Activated CD4-positive, alpha-beta T cell treated with anti-CD3 and anti-CD28 coated beads for 4 hours (primary cell): ENCODE results near the gene COPS2.
"Not testable (repeated sequence)": the region's sequence is repeated elsewhere in the genome, so short reads cannot be mapped to it uniquely, and the experiment has no call there.

ENCODE experiments used
- DNase-seq, 2 donors: peaks; one replicate each; pipeline ENCODE4 v3.0.0-alpha.2; 2020

The COPS2 gene

DNA sequence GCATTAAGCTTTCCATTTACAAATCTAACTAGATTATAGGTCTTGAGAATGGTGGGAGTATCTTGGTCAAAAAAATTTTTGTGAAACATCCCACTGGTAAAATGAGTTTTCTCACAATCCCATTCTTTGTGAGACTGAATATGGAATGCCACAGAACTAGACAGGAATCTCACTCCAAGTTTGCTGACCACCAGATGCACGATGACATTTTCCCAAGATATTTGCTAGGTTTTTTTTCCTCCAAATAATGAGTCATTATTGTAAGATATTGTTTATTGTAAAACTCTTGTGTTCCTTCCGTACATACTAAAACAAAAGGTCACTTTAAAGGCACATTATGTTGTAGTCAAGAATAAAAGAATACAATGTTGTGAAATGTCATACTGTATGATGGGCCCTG is 53.9 kb downstream of the COPS2 start:
- no peak for DNase-seq

- no peak for DNase-seq
These were observed 59.2 kb downstream of the COPS2 start for GRCh38 chr15:49096090-49096750.

DNA sequence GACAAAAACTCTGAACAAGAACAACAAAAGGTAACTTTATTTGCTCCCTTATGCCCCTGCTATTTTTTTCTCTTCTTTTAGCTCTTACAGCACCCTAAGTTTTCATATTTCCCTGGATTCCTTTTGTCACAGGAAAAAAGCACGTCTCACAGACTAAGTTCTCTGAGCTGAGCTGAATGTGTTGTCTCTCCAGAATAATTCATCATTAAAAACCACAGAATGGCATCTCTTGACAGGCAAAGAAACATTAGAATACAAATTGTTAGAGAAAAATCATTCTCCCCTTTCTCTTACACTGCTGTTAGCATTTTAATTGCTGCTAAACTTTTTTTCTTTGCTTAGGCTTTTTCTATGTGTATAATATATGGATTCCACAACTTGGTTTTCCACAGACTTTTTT is 60.5 kb downstream of the COPS2 start:
- DNase-seq: no peak

- no peak for DNase-seq
These were observed 61.9 kb downstream of the COPS2 start for GRCh38 chr15:49093252-49094105.

DNA sequence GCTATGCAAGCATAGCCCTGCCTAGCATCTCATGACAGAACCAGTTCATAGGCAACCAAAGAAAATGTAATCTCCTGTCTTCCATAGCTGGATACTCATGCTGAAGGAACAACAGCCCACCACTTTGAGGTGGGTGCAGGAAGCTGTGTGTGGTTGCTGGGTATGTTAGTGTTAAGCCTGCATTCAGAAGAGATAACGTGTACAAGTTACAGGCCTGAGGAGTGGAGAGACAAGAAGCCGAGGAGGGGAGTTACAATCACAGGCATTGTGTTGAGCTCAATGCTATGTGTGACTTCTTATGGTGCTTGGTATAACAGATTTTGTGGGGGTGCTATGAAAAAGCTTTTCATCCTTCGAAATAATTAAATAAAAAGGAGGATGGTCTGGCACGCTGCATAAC is 66.4 kb downstream of the COPS2 start:
- no peak for DNase-seq

GRCh38 chr15:49085696-49086459 is 69.5 kb downstream of the COPS2 start:
- no peak for DNase-seq

GRCh38 chr15:49084285-49084570 is 71.2 kb downstream of the COPS2 start:
- DNase-seq: no peak

DNA sequence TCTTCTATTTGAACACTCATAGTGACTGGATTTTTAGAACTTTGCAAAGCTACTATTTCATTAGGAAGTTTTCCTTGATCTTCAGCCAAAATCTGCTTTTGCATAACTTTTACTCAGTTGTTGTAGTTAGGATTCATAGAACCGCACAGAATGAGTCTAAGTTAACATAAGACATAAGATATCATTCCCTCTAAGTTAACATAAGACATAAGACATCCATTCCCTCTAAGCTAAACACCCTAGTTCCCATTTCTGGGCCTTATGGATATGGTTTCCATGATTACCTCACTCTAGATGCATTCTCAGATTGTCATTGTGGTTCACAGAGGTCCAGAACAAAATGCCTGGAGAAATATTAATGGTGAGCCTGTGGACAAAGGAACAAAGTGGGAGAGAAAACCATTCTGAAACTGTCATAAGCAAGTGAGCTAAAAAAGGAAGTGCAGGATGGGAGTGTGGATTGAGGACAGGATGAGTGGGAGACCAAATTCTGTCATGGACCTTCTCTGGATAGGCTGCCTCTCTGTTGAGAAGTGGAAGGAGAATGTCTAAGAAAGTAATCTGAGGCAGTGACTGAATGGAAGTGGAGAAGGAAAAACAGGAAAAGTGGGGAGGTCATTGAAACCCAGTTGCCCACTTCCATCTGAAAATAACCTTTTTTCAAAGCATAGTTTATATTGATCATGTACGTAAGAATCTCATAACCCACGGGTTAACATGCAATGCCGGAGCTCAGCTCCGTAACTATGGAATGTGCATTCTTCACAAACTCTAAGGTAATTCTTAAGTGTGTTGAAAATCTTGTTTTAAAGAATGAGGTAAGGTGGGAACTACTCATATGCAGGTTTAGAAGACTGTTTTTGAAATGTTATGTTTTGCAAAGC is 71.8 kb downstream of the COPS2 start:
- no peak for DNase-seq

GRCh38 chr15:49082960-49083359 is 72.4 kb downstream of the COPS2 start:
- DNase-seq: no peak

DNA sequence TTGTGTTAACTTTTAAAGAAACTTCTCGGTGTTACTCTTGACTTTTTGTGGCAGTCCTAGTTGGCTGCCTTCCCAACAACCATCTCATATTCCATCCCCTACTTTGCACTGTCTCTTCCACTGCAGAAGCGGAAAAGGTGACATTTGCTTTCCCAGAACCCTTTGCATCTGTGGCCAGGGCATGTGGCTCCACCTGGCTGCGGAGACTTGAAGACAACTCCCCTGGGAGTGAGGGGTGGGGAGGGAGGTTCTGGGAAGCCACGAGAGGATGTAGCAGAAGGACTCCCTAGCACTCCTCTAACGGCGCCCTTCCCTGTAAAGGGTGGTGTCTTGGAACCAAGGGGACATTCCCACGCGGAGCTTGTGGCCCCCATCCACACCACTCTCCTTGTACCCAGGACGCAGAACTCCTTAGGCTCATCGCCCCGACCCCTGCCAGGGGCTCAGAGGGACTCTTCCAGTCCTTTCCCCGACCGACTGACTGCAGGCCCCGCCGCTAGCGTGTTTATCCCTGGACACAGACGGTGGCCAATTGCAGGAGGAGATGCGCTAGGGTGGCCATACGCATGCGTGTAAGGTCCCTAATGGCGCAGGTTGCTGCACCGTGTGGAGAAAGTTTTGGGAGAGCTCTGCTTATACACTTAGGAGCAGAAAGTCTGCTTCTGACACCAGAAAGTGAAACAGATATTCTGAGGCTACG is 75.9 kb downstream of the COPS2 start:
- no peak for DNase-seq

GRCh38 chr15:49075881-49076280 is 79.5 kb downstream of the COPS2 start:
- DNase-seq: no peak

DNA sequence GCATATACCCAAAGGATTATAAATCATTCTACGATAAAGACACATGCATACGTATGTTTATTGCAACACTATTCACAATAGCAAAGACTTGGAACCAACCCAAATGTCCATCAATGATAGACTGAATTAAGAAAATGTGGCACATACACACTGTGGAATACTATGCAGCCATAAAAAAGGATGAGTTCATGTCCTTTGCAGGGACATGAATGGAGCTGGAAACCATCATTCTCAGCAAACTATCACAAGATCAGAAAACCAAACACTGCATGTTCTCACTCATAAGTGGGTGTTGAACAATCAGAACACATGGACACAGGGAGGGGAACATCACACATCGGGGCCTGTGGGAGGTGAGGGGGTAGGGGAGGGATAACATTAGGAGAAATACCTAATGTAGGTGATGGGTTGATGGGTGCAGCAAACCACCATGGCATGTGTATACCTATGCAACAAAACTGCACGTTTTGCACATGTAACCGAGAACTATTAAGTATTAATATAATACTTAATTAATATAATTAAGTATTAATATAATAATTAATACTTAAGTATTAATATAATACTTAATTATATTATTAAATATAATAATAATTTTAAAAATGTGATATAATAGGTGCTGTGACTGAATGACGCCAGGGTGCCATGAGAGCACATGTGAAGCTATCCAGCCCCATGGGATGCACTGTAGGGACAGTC is 80.7 kb downstream of the COPS2 start:
- not testable (repeated sequence) for DNase-seq
